Raji (cell line): ENCODE measurements around the gene TSHZ2.

ENCODE experiments used
- POLR2A ChIP-seq: IDR thresholded peaks from 2 replicates; pipeline ENCODE4 v1.6.1; 2011; ENCODE audit warnings: low read depth, low read length, control low read depth; ENCODE audit not compliant: insufficient read depth

TSHZ2 gene

GRCh38 chr20:53126185-53126584, 154.0 kb downstream of the TSHZ2 start:
- no peak for TF ChIP-seq POLR2A

- TF ChIP-seq POLR2A, result no peak
Measured at GRCh38 chr20:53127027-53127426, 154.9 kb downstream of the TSHZ2 start.

GRCh38 chr20:53128004-53128403, 155.8 kb downstream of the TSHZ2 start:
- TF ChIP-seq POLR2A, result no peak

GRCh38 chr20:53129563-53129962, 157.4 kb downstream of the TSHZ2 start:
- TF ChIP-seq POLR2A, result no peak

- TF ChIP-seq POLR2A, result no peak
Measured at GRCh38 chr20:53130795-53131194, 158.6 kb downstream of the TSHZ2 start.

- no peak for TF ChIP-seq POLR2A
Measured at GRCh38 chr20:53133125-53133524, 161.0 kb downstream of the TSHZ2 start.

GRCh38 chr20:53133628-53134027, 161.5 kb downstream of the TSHZ2 start:
- TF ChIP-seq POLR2A, result no peak

- no peak for TF ChIP-seq POLR2A
Measured at GRCh38 chr20:53136473-53136872, 164.3 kb downstream of the TSHZ2 start.

GRCh38 chr20:53138454-53139262, 166.5 kb downstream of the TSHZ2 start:
- TF ChIP-seq POLR2A, result no peak

GRCh38 chr20:53141201-53142050, 169.3 kb downstream of the TSHZ2 start:
- TF ChIP-seq POLR2A, result no peak

- TF ChIP-seq POLR2A, result no peak
Measured at GRCh38 chr20:53142225-53143127, 170.3 kb downstream of the TSHZ2 start.

GRCh38 chr20:53146201-53146891, 174.2 kb downstream of the TSHZ2 start:
- no peak for TF ChIP-seq POLR2A

GRCh38 chr20:53148771-53149147, 176.6 kb downstream of the TSHZ2 start:
- no peak for TF ChIP-seq POLR2A

- no peak for TF ChIP-seq POLR2A
Measured at GRCh38 chr20:53149148-53149889, 177.2 kb downstream of the TSHZ2 start.

- TF ChIP-seq POLR2A, result no peak
Measured at GRCh38 chr20:53149890-53150205, 177.7 kb downstream of the TSHZ2 start.

GRCh38 chr20:53150532-53150931, 178.4 kb downstream of the TSHZ2 start:
- no peak for TF ChIP-seq POLR2A
